Upper lobe of right lung (tissue), 1 donor: Measurements from ENCODE around the gene MAPKAPK2. TPM values are rescaled to one million over a fixed set of nuclear protein-coding genes. Genes with fewer than 3 reads are reported as not detected.

Source experiments
- ATAC-seq: fragments of 200-7000 bp; cut with Tn5 transposase; one replicate; pipeline ENCODE4 v1.9.1; 2020; ENCODE audit warnings: mild to moderate bottlenecking, moderate library complexity
- DNase-seq: peaks from one replicate; pipeline ENCODE4 v3.0.0-alpha.2; 2020
- H3K27ac ChIP-seq: fragments of 200-600 bp; one replicate; pipeline ENCODE4 v1.8.0; 2022
- H3K27me3 ChIP-seq: fragments of 200-600 bp; one replicate; pipeline ENCODE4 v1.8.0; 2022; ENCODE audit warnings: mild to moderate bottlenecking
- H3K36me3 ChIP-seq: fragments of 200-600 bp; one replicate; pipeline ENCODE4 v1.8.0; 2022
- H3K4me1 ChIP-seq: fragments of 200-600 bp; one replicate; pipeline ENCODE4 v1.8.0; 2022
- H3K4me3 ChIP-seq: fragments of 200-600 bp; one replicate; pipeline ENCODE4 v1.8.0; 2022; ENCODE audit warnings: mild to moderate bottlenecking
- H3K9me3 ChIP-seq: fragments of 200-600 bp; one replicate; pipeline ENCODE4 v1.8.0; 2022
- CTCF ChIP-seq: fragments of 200-600 bp; IDR thresholded peaks from one replicate; pipeline ENCODE4 v1.8.0; 2022; ENCODE audit warnings: antibody characterized with exemption
- intact Hi-C: fragments of 100-400 bp; cut with DNase I; formaldehyde crosslinking; loops from one replicate; pipeline ENCODE4 v1.11.0; 2022
- total RNA-seq: library from RNA; stranded (reverse); fragmentation: NEBNext Ultra II Directional; extraction: Animal tissue kit (Norgen Biotek cat#: 25700); gene quantifications from one replicate; pipeline ENCODE4 v1.2.1, GENCODE V29; 2021
- donor health status: DM: no; HTN: yes; CAD: no; lungs with severe emphysema.

The MAPKAPK2 gene
- total RNA-seq, 1 donor from 2014 or later: 92.3 TPM

DNA sequence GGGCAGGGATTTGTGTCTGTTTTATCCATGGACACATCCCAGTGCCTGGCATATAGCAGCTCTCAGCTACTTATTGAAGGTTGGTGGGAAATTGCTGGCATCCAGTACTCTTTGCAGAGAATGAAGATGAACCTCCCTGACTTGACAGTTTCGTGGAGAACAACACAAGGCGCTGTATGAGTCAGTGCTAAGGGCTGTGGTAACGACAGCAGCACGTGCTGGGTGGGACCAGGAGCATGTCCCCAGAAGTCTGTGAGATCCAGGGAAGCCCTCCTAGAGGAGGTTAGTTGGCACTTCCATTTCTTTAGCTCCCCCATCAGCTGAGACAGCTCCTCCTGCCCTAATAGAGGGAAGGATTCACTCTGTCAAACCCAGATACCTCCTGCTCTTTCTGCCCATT, 60.0 kb downstream of the MAPKAPK2 start:
- no peaks in the 10 kb centered on the region for H3K27me3 ChIP-seq
- H3K36me3 ChIP-seq: no peaks in the 10 kb centered on the region
- DNase-seq: no peak
- H3K4me1 ChIP-seq: no peaks in the 10 kb centered on the region
- no peak overlapping the region for H3K27ac ChIP-seq
- no peak overlapping the region for H3K4me3 ChIP-seq
- intact Hi-C loops: no loop called here
- no peaks in the 10 kb centered on the region for H3K9me3 ChIP-seq
- no peak for TF ChIP-seq CTCF
- ATAC-seq: peak; percentile 21

DNA sequence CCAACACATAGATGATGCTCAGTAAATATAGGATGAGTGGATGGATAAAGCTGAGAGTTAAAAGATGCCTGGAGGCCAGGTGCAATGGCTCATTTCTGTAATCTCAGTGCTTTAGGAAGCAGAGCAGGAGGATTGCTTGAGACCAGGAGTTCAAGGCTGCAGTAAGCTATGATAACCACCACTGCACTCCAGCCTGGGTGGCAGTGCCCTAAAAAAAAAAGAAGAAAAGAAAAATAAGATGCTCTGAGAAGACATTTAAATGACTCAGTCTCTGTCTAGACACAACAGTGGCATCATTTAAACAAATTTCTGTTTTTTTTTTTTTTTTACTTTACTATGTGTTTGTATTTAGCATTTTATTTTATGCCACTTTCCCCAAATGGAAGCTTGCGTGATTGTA, 60.6 kb downstream of the MAPKAPK2 start:
- Histone ChIP-seq H3K27ac (no peak overlapping the region), H3K9me3 (no peaks in the 10 kb centered on the region), H3K4me1 (no peaks in the 10 kb centered on the region), H3K27me3 (no peaks in the 10 kb centered on the region), H3K36me3 (no peaks in the 10 kb centered on the region), H3K4me3 (no peak overlapping the region)
- TF ChIP-seq CTCF: no peak
- intact Hi-C loops: no loop called here
- DNase-seq (no peak), ATAC-seq (no peak)

DNA sequence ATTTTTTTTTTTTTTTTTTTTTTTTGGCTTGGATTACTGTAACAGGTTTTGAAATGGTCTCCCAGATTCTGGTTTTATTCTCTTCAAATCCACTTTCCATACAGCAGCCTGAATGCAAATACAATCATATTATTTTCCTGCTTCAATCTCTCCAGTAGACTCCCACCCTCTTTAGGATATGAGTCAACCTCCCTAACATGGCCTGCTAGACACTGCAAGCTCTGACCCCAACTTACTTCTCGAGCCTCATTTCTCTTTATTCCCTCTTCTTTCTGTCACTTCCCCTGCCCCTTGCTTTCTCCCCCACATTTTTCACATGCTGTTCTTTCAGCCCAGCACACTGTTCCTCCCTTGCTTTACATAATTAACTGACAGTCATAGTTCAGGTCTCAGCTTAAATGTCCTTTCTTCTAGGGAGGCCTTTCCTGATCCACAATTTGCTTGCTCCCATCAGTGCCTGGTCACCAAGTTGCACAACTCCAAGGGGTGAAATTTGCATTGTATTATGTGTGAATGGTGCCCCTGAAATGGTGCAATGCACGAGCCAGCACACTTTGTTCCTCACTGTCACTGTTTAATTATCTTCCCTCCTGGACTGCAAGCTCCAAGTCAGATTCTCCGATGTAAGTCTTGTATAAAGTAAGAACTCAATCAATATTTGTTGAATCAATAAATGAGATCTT, 63.8 kb downstream of the MAPKAPK2 start:
- intact Hi-C loops: no loop called here
- TF ChIP-seq CTCF: no peak
- no peak for DNase-seq
- H3K4me3 ChIP-seq: no peak overlapping the region
- no peak overlapping the region for H3K27ac ChIP-seq
- H3K4me1 ChIP-seq: no peaks in the 10 kb centered on the region
- H3K27me3 ChIP-seq: no peaks in the 10 kb centered on the region
- peak; percentile 33 for ATAC-seq
- H3K36me3 ChIP-seq: no peaks in the 10 kb centered on the region
- H3K9me3 ChIP-seq: no peaks in the 10 kb centered on the region

- intact Hi-C loops: no loop called here
- no peak overlapping the region for H3K27ac ChIP-seq
- H3K4me1 ChIP-seq: no peaks in the 10 kb centered on the region
- ATAC-seq (no peak), DNase-seq (no peak)
- no peaks in the 10 kb centered on the region for H3K9me3 ChIP-seq
- no peak for TF ChIP-seq CTCF
- no peaks in the 10 kb centered on the region for H3K36me3 ChIP-seq
- H3K27me3 ChIP-seq: no peaks in the 10 kb centered on the region
- no peak overlapping the region for H3K4me3 ChIP-seq
Measured at GRCh38 chr1:206751891-206752290, 67.2 kb downstream of the MAPKAPK2 start.

DNA sequence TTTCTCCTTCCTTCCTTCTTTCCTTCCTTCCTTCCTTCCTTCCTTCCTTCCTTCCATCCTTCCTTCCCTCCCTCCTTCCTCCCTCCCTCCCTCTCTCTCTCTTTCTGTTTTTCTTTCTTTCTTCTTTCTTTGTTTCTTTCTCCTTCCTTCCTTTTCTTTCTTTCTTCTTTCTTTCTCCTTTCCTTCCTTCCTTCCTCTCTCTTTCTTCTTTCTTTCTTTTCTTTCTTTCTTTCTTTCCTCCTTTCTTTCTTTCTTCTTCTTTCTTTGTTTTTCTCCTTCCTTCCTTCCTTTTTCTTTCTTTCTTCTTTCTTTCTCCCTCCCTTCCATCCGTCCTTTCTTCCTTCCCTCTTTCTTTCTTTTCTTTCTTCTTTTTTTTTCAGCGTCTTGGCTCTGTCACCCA, 67.8 kb downstream of the MAPKAPK2 start:
- Histone ChIP-seq H3K4me1 (no peaks in the 10 kb centered on the region), H3K36me3 (no peaks in the 10 kb centered on the region), H3K27ac (no peak overlapping the region), H3K27me3 (no peaks in the 10 kb centered on the region), H3K4me3 (no peak overlapping the region), H3K9me3 (no peaks in the 10 kb centered on the region)
- ATAC-seq (no peak), DNase-seq (no peak)
- TF ChIP-seq CTCF: no peak
- intact Hi-C loops: no loop called here

- no peaks in the 10 kb centered on the region for H3K4me1 ChIP-seq
- no peaks in the 10 kb centered on the region for H3K27me3 ChIP-seq
- H3K9me3 ChIP-seq: no peaks in the 10 kb centered on the region
- no peak overlapping the region for H3K4me3 ChIP-seq
- intact Hi-C loops: no loop called here
- no peak for TF ChIP-seq CTCF
- H3K27ac ChIP-seq: no peak overlapping the region
- DNase-seq (no peak), ATAC-seq (no peak)
- H3K36me3 ChIP-seq: no peaks in the 10 kb centered on the region
Measured at GRCh38 chr1:206753141-206753540, 68.4 kb downstream of the MAPKAPK2 start.
